Psoas muscle (tissue), 8 donors: ENCODE measurements around the gene KCTD18. TPM values are rescaled to one million over a fixed set of nuclear protein-coding genes. Genes with fewer than 3 reads are reported as not detected.

ENCODE experiments used
- ATAC-seq, 4 donors: fragments of 200-7000 bp; cut with Tn5 transposase; one replicate each; pipeline ENCODE4 v1.9.1; 2020; ENCODE audit warnings: moderate library complexity in 3 of 4, mild to moderate bottlenecking in 2 of 4
- DNase-seq, 2 donors: peaks; one replicate each; pipeline ENCODE4 v3.0.0-alpha.2; 2020
- H3K27ac ChIP-seq: fragments of 200-600 bp; one replicate; pipeline ENCODE4 v1.8.0; 2022
- H3K27me3 ChIP-seq, 3 donors: fragments of 200-600 bp in 1 of 3; one replicate each; pipeline versions ENCODE4 v1.6.1 to v1.8.0; 2013 to 2022; ENCODE audit warnings: low read length in 2 of 3, mild to moderate bottlenecking in 2 of 3, moderate library complexity in 1 of 3; ENCODE audit not compliant: insufficient read depth in 3 of 3
- H3K36me3 ChIP-seq, 2 donors: fragments of 200-600 bp in 1 of 2; one replicate each; pipeline versions ENCODE4 v1.6.1 to v1.8.0; 2013 to 2022; ENCODE audit warnings: low read depth in 1 of 2, mild to moderate bottlenecking in 1 of 2, moderate library complexity in 1 of 2; ENCODE audit not compliant: insufficient read depth in 1 of 2
- H3K4me1 ChIP-seq: fragments of 200-600 bp; one replicate; pipeline ENCODE4 v1.8.0; 2022
- H3K4me3 ChIP-seq: fragments of 200-600 bp; one replicate; pipeline ENCODE4 v1.8.0; 2022; ENCODE audit warnings: mild to moderate bottlenecking
- H3K9me3 ChIP-seq: fragments of 200-600 bp; one replicate; pipeline ENCODE4 v1.8.0; 2022
- WGBS, 3 donors: extraction: QIAGEN DNeasy Blood & Tissue Kit; methylation state at CpG; one replicate each; pipeline versions ENCODE4 v1.1.6 to v1.1.7; 2013; 5-methylcytosine and 5-hydroxymethylcytosine counted together
- intact Hi-C, 2 donors: fragments of 100-400 bp; cut with DNase I; formaldehyde crosslinking; loops; one replicate each; pipeline versions ENCODE4 v1.11.0 to v1.14.2; 2022
- polyA plus RNA-seq, 3 donors: library from polyadenylated mRNA; stranded (reverse); fragments of 200-250 nt; gene quantifications; one replicate each; pipeline ENCODE4 v1.2.3, GENCODE V29; 2013
- total RNA-seq, 4 donors: library from RNA; stranded (reverse); fragmentation: NEBNext Ultra II Directional in 2 of 4; extraction: Animal tissue kit (Norgen Biotek cat#: 25700) in 2 of 4; gene quantifications; one replicate each; pipeline versions ENCODE4 v1.2.1 to v1.2.4, GENCODE V29; 2021 to 2023
- TF ChIP-seq, protein P1 (sequence below): fragments of 200-600 bp; IDR thresholded peaks from one replicate; pipeline ENCODE4 v1.8.0; 2022; ENCODE audit warnings: antibody characterized with exemption
- donor health status: healthy with polysubstance abuse.
- donor health status: DM: no; HTN: no; CAD: no; lungs with moderate emphysema.
- donor health status: Bipolar disorder and iron deficiency.
- donor health status: healthy.
- donor health status: DM: yes; HTN: yes; CAD: no.
- donor health status: DM: no; HTN: no; CAD: no.
- donor health status: DM: no; HTN: no; CAD: no.
- donor health status: DM: yes; HTN: yes; CAD: no.

Gene KCTD18
- total and polyA plus RNA-seq, 7 donors: 7.1 to 24.0 (median 10.3) TPM

DNA sequence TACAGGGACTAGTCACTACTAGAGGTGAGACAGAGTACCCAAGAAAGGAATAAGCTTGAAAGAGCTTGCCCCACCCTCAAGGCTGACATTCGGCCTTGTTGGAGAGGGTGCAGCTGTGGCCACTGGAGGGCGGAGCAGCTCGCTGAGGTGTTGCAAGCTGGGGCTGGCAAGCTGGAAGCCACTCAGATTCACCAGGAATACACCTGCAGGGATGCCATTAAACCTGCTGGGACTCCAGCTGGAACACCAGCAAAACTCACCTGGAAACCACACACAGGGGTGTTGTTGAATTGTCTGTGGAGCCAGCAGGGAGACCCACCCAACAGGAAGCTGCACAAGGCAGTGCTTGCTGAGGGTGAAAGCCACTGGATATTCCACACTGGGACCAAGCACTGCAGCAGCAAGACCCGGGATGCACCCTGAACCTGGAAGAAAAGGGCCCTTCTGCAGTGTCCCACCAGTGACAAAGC is 26.1 kb downstream of the KCTD18 start:
- ATAC-seq: no peak
- peaks cover 0 to 7% of the 10 kb centered on the region in 2 donors for H3K36me3 ChIP-seq
- TF ChIP-seq, protein P1, sequence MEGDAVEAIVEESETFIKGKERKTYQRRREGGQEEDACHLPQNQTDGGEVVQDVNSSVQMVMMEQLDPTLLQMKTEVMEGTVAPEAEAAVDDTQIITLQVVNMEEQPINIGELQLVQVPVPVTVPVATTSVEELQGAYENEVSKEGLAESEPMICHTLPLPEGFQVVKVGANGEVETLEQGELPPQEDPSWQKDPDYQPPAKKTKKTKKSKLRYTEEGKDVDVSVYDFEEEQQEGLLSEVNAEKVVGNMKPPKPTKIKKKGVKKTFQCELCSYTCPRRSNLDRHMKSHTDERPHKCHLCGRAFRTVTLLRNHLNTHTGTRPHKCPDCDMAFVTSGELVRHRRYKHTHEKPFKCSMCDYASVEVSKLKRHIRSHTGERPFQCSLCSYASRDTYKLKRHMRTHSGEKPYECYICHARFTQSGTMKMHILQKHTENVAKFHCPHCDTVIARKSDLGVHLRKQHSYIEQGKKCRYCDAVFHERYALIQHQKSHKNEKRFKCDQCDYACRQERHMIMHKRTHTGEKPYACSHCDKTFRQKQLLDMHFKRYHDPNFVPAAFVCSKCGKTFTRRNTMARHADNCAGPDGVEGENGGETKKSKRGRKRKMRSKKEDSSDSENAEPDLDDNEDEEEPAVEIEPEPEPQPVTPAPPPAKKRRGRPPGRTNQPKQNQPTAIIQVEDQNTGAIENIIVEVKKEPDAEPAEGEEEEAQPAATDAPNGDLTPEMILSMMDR: no peak
- H3K27me3 ChIP-seq: no peaks in the 10 kb centered on the region
- no peak overlapping the region for H3K27ac ChIP-seq
- H3K9me3 ChIP-seq: no peaks in the 10 kb centered on the region
- DNase-seq: no peak
- 66 to 73% (median 67%) methylated on average over 4 of the region's 4 CpGs for WGBS, 3 donors
- H3K4me1 ChIP-seq: peaks cover 3% of the 10 kb centered on the region
- no peak overlapping the region for H3K4me3 ChIP-seq
- intact Hi-C loops: loop anchor here in 1 of 2 donors (5.0 kb wide), 1 partner anchor 176 kb away; the partner anchor contains the start of gene SPATS2L

DNA sequence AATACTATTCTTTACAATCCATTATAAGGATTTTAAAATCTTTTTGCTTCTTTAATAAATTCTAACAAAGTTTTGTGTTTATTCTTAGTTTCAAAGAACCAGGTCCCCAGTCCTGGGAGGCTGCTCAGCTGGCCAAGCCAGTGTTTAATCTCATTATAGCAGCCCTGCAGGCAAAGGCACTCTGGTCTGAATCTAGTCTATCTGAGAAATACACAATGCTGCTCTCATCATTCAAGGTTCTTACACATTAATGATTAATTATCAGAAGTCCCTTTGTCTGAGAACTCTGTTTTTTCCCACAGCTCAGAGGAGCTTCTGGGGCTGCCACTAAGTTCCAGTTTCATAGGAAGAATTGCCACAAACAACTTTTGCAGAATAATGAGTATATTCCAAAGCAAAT is 27.7 kb downstream of the KCTD18 start:
- no peak overlapping the region for H3K27ac ChIP-seq
- no peaks in the 10 kb centered on the region for H3K27me3 ChIP-seq
- no peaks in the 10 kb centered on the region for H3K9me3 ChIP-seq
- intact Hi-C loops: loop anchor here in 1 of 2 donors (5.0 kb wide), 1 partner anchor 175 kb away; the partner anchor contains the start of gene SPATS2L
- H3K4me3 ChIP-seq: no peak overlapping the region
- H3K4me1 ChIP-seq: peaks cover 7% of the 10 kb centered on the region
- TF ChIP-seq, protein P1: no peak
- peaks cover 0 to 10% of the 10 kb centered on the region in 2 donors for H3K36me3 ChIP-seq
- DNase-seq (no peak), ATAC-seq (no peak)

DNA sequence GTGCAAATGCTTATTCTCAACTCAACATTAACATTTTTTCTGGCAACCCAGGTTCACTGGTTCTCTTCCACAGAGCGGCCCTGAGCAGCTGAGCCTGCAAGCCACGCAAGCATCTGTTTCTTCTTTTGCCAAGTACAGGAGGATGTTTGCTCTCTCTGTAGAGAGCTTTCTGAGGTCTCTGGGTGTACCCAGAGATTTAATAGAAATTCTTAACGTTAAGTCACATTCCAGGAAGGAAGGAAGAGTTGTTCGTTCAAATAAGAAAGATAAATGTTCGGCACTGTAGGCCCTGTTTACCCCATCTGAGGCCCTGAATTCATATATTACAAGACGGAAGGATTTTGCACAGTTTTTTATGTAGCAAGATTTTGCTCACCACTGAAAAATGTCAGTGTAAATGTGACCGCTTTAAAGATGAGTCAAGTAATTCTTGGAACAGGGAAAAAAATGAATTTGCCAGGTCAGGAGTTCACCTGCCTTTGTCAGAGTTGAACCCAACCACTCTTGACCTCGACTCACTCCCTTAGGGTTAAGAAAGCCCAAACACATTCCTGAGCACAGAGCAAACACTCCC is 30.1 kb downstream of the KCTD18 start:
- TF ChIP-seq, protein P1: no peak
- Histone ChIP-seq H3K27ac (no peak overlapping the region), H3K4me1 (peaks cover 4% of the 10 kb centered on the region), H3K4me3 (no peak overlapping the region), H3K9me3 (no peaks in the 10 kb centered on the region), H3K36me3 (peaks cover 0 to 21% of the 10 kb centered on the region in 2 donors), H3K27me3 (no peaks in the 10 kb centered on the region)
- 50 to 59% (median 58%) methylated on average over 8 of the region's 8 CpGs for WGBS, 3 donors
- ATAC-seq: no peak
- DNase-seq: no peak
- intact Hi-C loops: loop anchor here (2.0 to 5.0 kb wide), 2 partner anchors 172 to 499 kb away; partner anchors contain the start of gene SPATS2L (in 1 of the 2)

DNA sequence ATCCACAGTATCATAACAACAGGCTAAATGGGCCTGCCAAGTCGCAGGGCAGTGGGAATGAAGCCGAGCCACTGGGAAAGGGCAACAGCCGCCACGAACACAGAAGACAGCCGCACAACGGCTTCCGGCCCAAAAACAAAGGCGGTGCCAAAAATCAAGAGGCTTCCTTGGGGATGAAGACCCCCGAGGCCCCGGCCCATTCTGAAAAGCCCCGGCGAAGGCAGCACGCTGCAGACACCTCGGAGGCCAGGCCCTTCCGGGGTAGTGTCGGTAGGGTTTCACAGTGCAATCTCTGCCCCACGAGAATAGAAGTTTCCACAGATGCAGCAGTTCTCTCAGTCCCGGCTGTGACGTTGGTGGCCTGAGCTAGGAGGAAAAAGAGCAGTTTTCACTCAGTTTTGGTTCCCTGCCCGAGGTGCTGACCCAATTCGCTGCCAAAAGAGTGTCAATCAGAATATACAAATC is 32.2 kb downstream of the KCTD18 start:
- Histone ChIP-seq H3K4me1 (peaks cover 4% of the 10 kb centered on the region), H3K4me3 (peak overlapping the region; percentile 51), H3K27me3 (no peaks in the 10 kb centered on the region), H3K27ac (peak overlapping the region; percentile 68), H3K36me3 (peaks cover 0 to 39% of the 10 kb centered on the region in 2 donors), H3K9me3 (no peaks in the 10 kb centered on the region)
- DNase-seq (peak; percentile 71 to 86), ATAC-seq (peak; percentile 47 to 81 (median 66))
- TF ChIP-seq, protein P1: no peak
- 21 to 36% (median 21%) methylated on average over 21 of the region's 21 CpGs for WGBS, 3 donors
- intact Hi-C loops: no loop called here
